Colonic mucosa (tissue), 4 donors: ENCODE data around the gene PTRHD1. TPM values are rescaled to one million over a fixed set of nuclear protein-coding genes. Genes with fewer than 3 reads are reported as not detected.

Source experiments
- DNase-seq: peaks from one replicate; pipeline ENCODE4 v3.0.0-alpha.2; 2020
- H3K27ac ChIP-seq: fragments of 200-600 bp; one replicate; pipeline ENCODE4 v1.8.0; 2021
- H3K27me3 ChIP-seq: fragments of 200-600 bp; one replicate; pipeline ENCODE4 v1.8.0; 2021
- H3K36me3 ChIP-seq: fragments of 200-600 bp; one replicate; pipeline ENCODE4 v1.8.0; 2021
- H3K4me1 ChIP-seq: fragments of 200-600 bp; one replicate; pipeline ENCODE4 v1.8.0; 2021; ENCODE audit warnings: mild to moderate bottlenecking
- H3K4me3 ChIP-seq: fragments of 200-600 bp; one replicate; pipeline ENCODE4 v1.8.0; 2021
- H3K9ac ChIP-seq, 2 donors: one replicate each; pipeline ENCODE4 v1.7.0; 2013; ENCODE audit warnings: control low read depth in 2 of 2, low read depth in 2 of 2, low read length in 2 of 2
- H3K9me3 ChIP-seq: fragments of 200-600 bp; one replicate; pipeline ENCODE4 v1.8.0; 2021
- CTCF ChIP-seq: fragments of 200-600 bp; IDR thresholded peaks from one replicate; pipeline ENCODE4 v1.8.0; 2022; ENCODE audit warnings: antibody characterized with exemption, mild to moderate bottlenecking
- intact Hi-C: fragments of 100-400 bp; cut with DNase I; formaldehyde crosslinking; loops from one replicate; pipeline ENCODE4 v1.14.1; 2022
- total RNA-seq, 2 donors: library from RNA; stranded (reverse); fragmentation: NEBNext Ultra II Directional in 1 of 2; extraction: Animal tissue kit (Norgen Biotek cat#: 25700) in 1 of 2; gene quantifications; one replicate each; pipeline ENCODE4 v1.2.1, GENCODE V29; 2021
- donor health status: healthy.
- donor health status: DM: no; HTN: no; CAD: no.
- donor health status: DM: no; HTN: no; CAD: no.

PTRHD1 gene
- total RNA-seq, 2 donors from 2014 or later, result 38.2 to 47.6 TPM

- DNase-seq, result no peak
- H3K9ac ChIP-seq, result no peak overlapping the region
These were observed 22.1 kb downstream of the PTRHD1 start for GRCh38 chr2:24771061-24771460.

DNA sequence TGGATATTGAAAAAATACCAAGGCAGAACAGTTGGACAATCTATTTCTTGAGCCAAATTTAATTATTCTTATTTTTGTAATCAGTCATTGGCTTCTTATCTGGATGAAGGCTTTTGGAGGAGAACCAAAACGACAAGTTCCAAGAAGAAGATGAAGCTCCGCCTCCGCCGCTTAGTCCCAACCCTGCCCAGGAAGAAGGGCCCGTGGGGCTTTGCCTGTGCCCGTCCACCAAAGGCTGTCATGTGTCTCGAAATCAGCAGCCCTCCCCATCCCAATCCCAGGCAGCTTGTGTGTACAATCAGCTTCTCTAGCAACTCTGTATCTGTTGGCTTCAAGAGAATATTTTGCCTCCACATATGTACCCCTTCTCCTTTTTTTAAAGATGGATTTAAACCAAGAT, 24.6 kb downstream of the PTRHD1 start:
- no peak for TF ChIP-seq CTCF
- no peaks in the 10 kb centered on the region for H3K4me1 ChIP-seq
- intact Hi-C loops, result no loop called here
- no peaks in the 10 kb centered on the region for H3K36me3 ChIP-seq
- no peak for DNase-seq
- H3K27ac ChIP-seq, result no peak overlapping the region
- no peaks in the 10 kb centered on the region for H3K27me3 ChIP-seq
- H3K4me3 ChIP-seq, result no peak overlapping the region
- H3K9ac ChIP-seq, result no peak overlapping the region
- no peaks in the 10 kb centered on the region for H3K9me3 ChIP-seq

More at GRCh38 chr2:24771061-24771460, 22.1 kb downstream of the PTRHD1 start:
- intact Hi-C loops, result no loop called here
- TF ChIP-seq CTCF, result no peak
- Histone ChIP-seq H3K4me3 (no peak overlapping the region), H3K9me3 (no peaks in the 10 kb centered on the region), H3K36me3 (no peaks in the 10 kb centered on the region), H3K27ac (no peak overlapping the region), H3K27me3 (no peaks in the 10 kb centered on the region), H3K4me1 (no peaks in the 10 kb centered on the region)

DNA sequence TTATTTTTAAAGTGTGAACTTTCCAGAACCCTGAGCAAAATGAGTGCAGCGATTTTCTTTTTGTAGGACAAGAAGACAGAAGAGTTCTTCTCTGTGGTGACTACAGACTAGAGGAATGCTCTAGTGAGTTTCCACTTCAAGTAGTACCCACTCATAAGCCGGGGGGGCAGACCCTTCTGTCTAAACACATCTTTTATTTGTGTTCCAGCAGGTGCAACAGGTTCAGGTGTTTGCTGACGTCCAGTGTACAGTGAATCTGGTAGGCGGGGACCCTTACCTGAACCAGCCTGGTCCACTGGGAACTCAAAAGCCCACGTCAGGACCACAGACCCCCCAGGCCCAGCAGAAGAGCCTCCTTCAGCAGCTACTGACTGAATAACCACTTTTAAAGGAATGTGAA, 25.2 kb downstream of the PTRHD1 start:
- H3K9ac ChIP-seq, result no peak overlapping the region
- no peaks in the 10 kb centered on the region for H3K36me3 ChIP-seq
- H3K4me3 ChIP-seq, result no peak overlapping the region
- no peaks in the 10 kb centered on the region for H3K9me3 ChIP-seq
- intact Hi-C loops, result no loop called here
- no peak overlapping the region for H3K27ac ChIP-seq
- no peak for TF ChIP-seq CTCF
- no peaks in the 10 kb centered on the region for H3K27me3 ChIP-seq
- no peak for DNase-seq
- H3K4me1 ChIP-seq, result no peaks in the 10 kb centered on the region

DNA sequence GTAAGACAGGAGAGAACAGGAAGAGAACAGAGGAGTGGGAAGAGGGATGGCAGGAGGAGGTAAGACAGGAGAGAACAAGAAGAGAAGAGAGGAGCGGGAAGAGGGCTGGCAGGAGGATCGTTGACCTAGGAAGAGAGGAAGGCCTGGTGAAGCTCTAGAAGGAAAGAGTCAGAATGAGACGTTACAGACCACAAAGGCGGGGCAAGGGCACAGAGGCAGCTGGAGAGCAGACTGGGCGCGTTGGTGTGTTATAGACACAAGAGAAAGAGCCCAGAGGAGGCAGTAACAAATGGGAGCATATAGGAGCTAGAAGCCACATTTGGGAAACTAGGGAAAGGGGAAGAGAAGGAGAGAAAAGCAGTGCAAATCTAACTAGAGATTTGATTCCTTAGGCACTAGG, 26.6 kb downstream of the PTRHD1 start:
- H3K27ac ChIP-seq, result no peak overlapping the region
- no peak for TF ChIP-seq CTCF
- H3K9me3 ChIP-seq, result no peaks in the 10 kb centered on the region
- H3K4me3 ChIP-seq, result no peak overlapping the region
- H3K27me3 ChIP-seq, result no peaks in the 10 kb centered on the region
- no peaks in the 10 kb centered on the region for H3K36me3 ChIP-seq
- no peaks in the 10 kb centered on the region for H3K4me1 ChIP-seq
- intact Hi-C loops, result no loop called here
- no peak for DNase-seq
- no peak overlapping the region for H3K9ac ChIP-seq

- no peak overlapping the region for H3K4me3 ChIP-seq
- TF ChIP-seq CTCF, result no peak
- H3K9me3 ChIP-seq, result no peaks in the 10 kb centered on the region
- no peak overlapping the region for H3K27ac ChIP-seq
- H3K36me3 ChIP-seq, result no peaks in the 10 kb centered on the region
- H3K4me1 ChIP-seq, result no peaks in the 10 kb centered on the region
- H3K27me3 ChIP-seq, result no peaks in the 10 kb centered on the region
- intact Hi-C loops, result no loop called here
- H3K9ac ChIP-seq, result no peak overlapping the region
- no peak for DNase-seq
These were observed 29.3 kb downstream of the PTRHD1 start for GRCh38 chr2:24763843-24764242.

- no peak for TF ChIP-seq CTCF
- intact Hi-C loops, result no loop called here
- Histone ChIP-seq H3K9me3 (no peaks in the 10 kb centered on the region), H3K27me3 (no peaks in the 10 kb centered on the region), H3K9ac (no peak overlapping the region), H3K4me1 (no peaks in the 10 kb centered on the region), H3K4me3 (no peak overlapping the region), H3K27ac (no peak overlapping the region), H3K36me3 (no peaks in the 10 kb centered on the region)
- no peak for DNase-seq
These were observed 30.7 kb downstream of the PTRHD1 start for GRCh38 chr2:24762518-24762917.
